A673 (cell line): Measurements from ENCODE around the gene PSMB5. TPM values are rescaled to one million over a fixed set of nuclear protein-coding genes. Genes with fewer than 3 reads are reported as not detected.

Experiments
- BruUV-seq: library from RNA; stranded (reverse); fragments of 400-500 nt; replicated peaks from 2 replicates; lab custom pipeline; 2021; lab: Mats Ljungman, UMichigan
- CTCF ChIA-PET: fragments of 300-600 bp; sonication (Branson Sonifier 250); formaldehyde crosslinking; loops from one replicate; lab custom pipeline; 2022; ENCODE audit warnings: antibody characterized with exemption; lab: Charles Lee
- POLR2A ChIA-PET: fragments of 300-600 bp; sonication (Branson Sonifier 250); formaldehyde crosslinking; loops from one replicate; lab custom pipeline; 2022; ENCODE audit warnings: antibody characterized with exemption; ENCODE audit not compliant: low non-redundant PET; lab: Charles Lee
- DNase-seq: peaks from one replicate; pipeline ENCODE4 v3.0.0-alpha.2; 2015; ENCODE audit warnings: low spot score
- H3K27ac ChIP-seq: fragments of 200-600 bp; sonication (generic); 2 replicates; pipeline ENCODE4 v1.5.1; 2016; ENCODE audit warnings: mixed run types, low read depth, mild to moderate bottlenecking, mixed read lengths, antibody characterized with exemption, low read length; ENCODE audit not compliant: poor library complexity, severe bottlenecking
- H3K27me3 ChIP-seq: fragments of 200-600 bp; sonication (generic); replicated peaks from 2 replicates; pipeline ENCODE4 v1.6.1; 2017; ENCODE audit warnings: mixed run types, low read depth, mild to moderate bottlenecking, mixed read lengths, antibody characterized with exemption, low read length; ENCODE audit not compliant: insufficient read depth, poor library complexity
- H3K36me3 ChIP-seq: fragments of 200-600 bp; sonication (generic); 2 replicates; pipeline ENCODE4 v1.6.1; 2016; ENCODE audit warnings: mixed run types, mild to moderate bottlenecking, mixed read lengths, antibody characterized with exemption, low read length; ENCODE audit not compliant: insufficient read depth, poor library complexity, severe bottlenecking
- H3K4me1 ChIP-seq: fragments of 200-600 bp; sonication (generic); 2 replicates; pipeline ENCODE4 v1.6.1; 2017; ENCODE audit warnings: mixed run types, mild to moderate bottlenecking, mixed read lengths, antibody characterized with exemption, low read length; ENCODE audit not compliant: insufficient read depth, poor library complexity, severe bottlenecking
- H3K4me3 ChIP-seq: fragments of 200-600 bp; sonication (generic); 2 replicates; pipeline ENCODE4 v1.5.1; 2016; ENCODE audit warnings: low read depth, mixed run types, mild to moderate bottlenecking, mixed read lengths, low read length; ENCODE audit not compliant: poor library complexity, severe bottlenecking
- H3K9me3 ChIP-seq: fragments of 200-600 bp; sonication (generic); 2 replicates; pipeline ENCODE4 v1.6.1; 2016; ENCODE audit warnings: mixed run types, low read depth, mild to moderate bottlenecking, mixed read lengths, antibody characterized with exemption, low read length; ENCODE audit not compliant: poor library complexity, severe bottlenecking
- EZH2 ChIP-seq: fragments of 200-600 bp; sonication (generic); IDR thresholded peaks from 2 replicates; pipeline ENCODE4 v1.6.1; 2017; ENCODE audit warnings: borderline replicate concordance, low read depth, mild to moderate bottlenecking, mixed read lengths, antibody characterized with exemption, low read length; ENCODE audit not compliant: poor library complexity, severe bottlenecking
- intact Hi-C: fragments of 100-400 bp; cut with micrococcal nuclease; formaldehyde crosslinking; loops from one replicate; pipeline ENCODE4 v1.10.0; 2022; ENCODE audit not compliant: unreplicated experiment
- total RNA-seq: library from RNA; stranded (reverse); gene quantifications from 2 replicates; pipeline ENCODE4 v1.2.3, GENCODE V29; 2021
- TF ChIP-seq, protein P1 (sequence below): fragments of 300-800, 200-600 bp; sonication (generic); conservative IDR thresholded peaks from 2 replicates; pipeline ENCODE4 v1.5.1; 2017; ENCODE audit warnings: low read depth, mild to moderate bottlenecking, antibody characterized with exemption, low read length, moderate library complexity, mixed read lengths

Gene PSMB5
- total RNA-seq, 1 experiment from 2014 or later: 500 TPM

- CTCF ChIA-PET: interaction anchor here (0.5 to 2.8 kb wide), 3 partner anchors 69 to 134 kb away, joined by 3 to 28 read pairs (median 4); partner anchors contain the start of gene PRMT5
- no peak overlapping the region for H3K27ac ChIP-seq
- H3K36me3 ChIP-seq: peaks cover 97% of the 10 kb centered on the region
- no peak for DNase-seq
- TF ChIP-seq EZH2: no peak
- TF ChIP-seq, protein P1, sequence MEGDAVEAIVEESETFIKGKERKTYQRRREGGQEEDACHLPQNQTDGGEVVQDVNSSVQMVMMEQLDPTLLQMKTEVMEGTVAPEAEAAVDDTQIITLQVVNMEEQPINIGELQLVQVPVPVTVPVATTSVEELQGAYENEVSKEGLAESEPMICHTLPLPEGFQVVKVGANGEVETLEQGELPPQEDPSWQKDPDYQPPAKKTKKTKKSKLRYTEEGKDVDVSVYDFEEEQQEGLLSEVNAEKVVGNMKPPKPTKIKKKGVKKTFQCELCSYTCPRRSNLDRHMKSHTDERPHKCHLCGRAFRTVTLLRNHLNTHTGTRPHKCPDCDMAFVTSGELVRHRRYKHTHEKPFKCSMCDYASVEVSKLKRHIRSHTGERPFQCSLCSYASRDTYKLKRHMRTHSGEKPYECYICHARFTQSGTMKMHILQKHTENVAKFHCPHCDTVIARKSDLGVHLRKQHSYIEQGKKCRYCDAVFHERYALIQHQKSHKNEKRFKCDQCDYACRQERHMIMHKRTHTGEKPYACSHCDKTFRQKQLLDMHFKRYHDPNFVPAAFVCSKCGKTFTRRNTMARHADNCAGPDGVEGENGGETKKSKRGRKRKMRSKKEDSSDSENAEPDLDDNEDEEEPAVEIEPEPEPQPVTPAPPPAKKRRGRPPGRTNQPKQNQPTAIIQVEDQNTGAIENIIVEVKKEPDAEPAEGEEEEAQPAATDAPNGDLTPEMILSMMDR: no peak
- intact Hi-C loops: no loop called here
- H3K27me3 ChIP-seq: no peaks in the 10 kb centered on the region
- H3K4me1 ChIP-seq: peaks cover 27% of the 10 kb centered on the region
- H3K9me3 ChIP-seq: no peaks in the 10 kb centered on the region
- BruUV-seq: no TSS peak
- no peak overlapping the region for H3K4me3 ChIP-seq
- POLR2A ChIA-PET: no interaction called here
These were observed 28.9 kb upstream of the PSMB5 start for GRCh38 chr14:23063601-23064000.

- POLR2A ChIA-PET: interaction anchor here (0.6 to 0.7 kb wide), 2 partner anchors 10 to 44 kb away, joined by 3 to 9 read pairs; no protein-coding TSS in a partner anchor
- Histone ChIP-seq H3K27me3 (no peaks in the 10 kb centered on the region), H3K4me3 (no peak overlapping the region), H3K4me1 (peaks cover 20% of the 10 kb centered on the region), H3K27ac (peak overlapping the region; percentile 29), H3K36me3 (peaks cover 83% of the 10 kb centered on the region), H3K9me3 (no peaks in the 10 kb centered on the region)
- peak; percentile 93 for DNase-seq
- CTCF ChIA-PET: interaction anchor here (0.6 to 2.8 kb wide), 6 partner anchors 59 to 224 kb away, joined by 3 to 28 read pairs (median 4); partner anchors contain the start of gene PRMT5
- no TSS peak for BruUV-seq
- intact Hi-C loops: no loop called here
- TF ChIP-seq, protein P1: no peak
- no peak for TF ChIP-seq EZH2
These were observed 27.3 kb upstream of the PSMB5 start for GRCh38 chr14:23062002-23062401.

DNA sequence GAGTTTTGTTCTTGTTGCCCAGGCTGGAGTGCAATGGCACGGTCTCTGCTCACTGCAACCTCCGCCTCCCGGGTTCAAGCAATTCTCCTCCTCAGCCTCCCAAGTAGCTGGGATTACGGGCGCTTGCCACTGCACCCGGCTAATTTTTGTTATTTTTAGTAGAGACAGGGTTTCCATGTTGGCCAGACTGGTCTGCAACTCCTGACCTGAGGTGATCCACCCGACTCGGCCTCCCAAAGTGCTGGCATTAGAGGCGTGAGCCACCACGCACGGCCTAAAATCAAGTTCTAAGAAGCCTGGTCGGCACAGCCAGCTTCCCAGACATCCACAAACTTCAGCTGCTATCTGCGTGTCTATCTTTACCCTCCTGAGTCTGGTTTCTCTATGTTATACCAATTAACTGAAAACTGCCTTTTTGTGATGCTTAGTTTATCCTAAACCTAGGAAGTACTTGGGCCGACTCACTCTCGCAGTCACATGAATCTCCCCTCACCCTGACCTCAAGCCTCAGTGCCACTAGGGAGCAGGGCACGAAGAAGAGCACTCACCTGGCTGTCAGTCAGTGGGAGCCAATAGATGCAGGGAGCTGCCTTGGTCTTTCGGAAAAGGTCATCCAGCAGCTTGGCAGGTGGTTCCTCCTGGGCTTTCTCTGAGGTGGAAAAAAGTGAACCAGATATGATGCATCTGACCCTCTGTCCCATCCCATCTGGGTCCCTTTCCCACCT is 26.0 kb upstream of the PSMB5 start:
- H3K4me3 ChIP-seq: no peak overlapping the region
- H3K27ac ChIP-seq: peak overlapping the region; percentile 25
- no peak for DNase-seq
- H3K4me1 ChIP-seq: peaks cover 24% of the 10 kb centered on the region
- ChIA-PET POLR2A (no interaction called here), CTCF (interaction anchor here (0.6 to 10.7 kb wide), 3 partner anchors 66 to 74 kb away, joined by 4 to 134 read pairs (median 28); no protein-coding TSS in a partner anchor)
- BruUV-seq: no TSS peak
- H3K27me3 ChIP-seq: no peaks in the 10 kb centered on the region
- intact Hi-C loops: no loop called here
- peaks cover 70% of the 10 kb centered on the region for H3K36me3 ChIP-seq
- no peaks in the 10 kb centered on the region for H3K9me3 ChIP-seq
- TF ChIP-seq EZH2: no peak
- TF ChIP-seq, protein P1: no peak
